H1 (cell line): Measurements from ENCODE around the gene FBXO11. TPM values are rescaled to one million over a fixed set of nuclear protein-coding genes. Genes with fewer than 3 reads are reported as not detected.

Experiments
- CTCF ChIA-PET: fragments of 300-600 bp; sonication (Branson Sonifier 250); formaldehyde crosslinking; loops from one replicate; lab custom pipeline; 2021; ENCODE audit not compliant: partially characterized antibody; lab: Charles Lee
- POLR2A ChIA-PET: fragments of 300-600 bp; sonication (Branson Sonifier 250); formaldehyde crosslinking; loops from one replicate; lab custom pipeline; 2021; ENCODE audit warnings: inconsistent platforms; ENCODE audit not compliant: partially characterized antibody; lab: Charles Lee
- DNase-seq, 2 experiments: peaks; one replicate each; pipeline versions ENCODE4 v3.0.0 to v3.0.0-alpha.2; 2010 to 2022; ENCODE audit warnings: low spot score in 2 of 2, low read depth in 1 of 2, mixed read lengths in 1 of 2
- FAIRE-seq: peaks from 2 replicates; lab custom pipeline; 2011; peaks lifted over from hg19 to GRCh38; lab: Jason Lieb, UNC
- H2AFZ ChIP-seq: 2 replicates; pipeline ENCODE4 v1.8.1; 2012; ENCODE audit warnings: low read length, inconsistent platforms
- H2AK5ac ChIP-seq: 2 replicates; pipeline ENCODE4 v1.6.1; 2013; ENCODE audit warnings: low read depth, low read length
- H2BK120ac ChIP-seq: replicated peaks from 2 replicates; pipeline ENCODE3; 2013; ENCODE audit warnings: low read depth, low read length, inconsistent platforms
- H2BK12ac ChIP-seq: 2 replicates; pipeline ENCODE4 v1.6.1; 2013; ENCODE audit warnings: low read depth, low read length
- H2BK15ac ChIP-seq: 2 replicates; pipeline ENCODE4 v1.6.1; 2013; ENCODE audit warnings: low read length
- H2BK20ac ChIP-seq: 2 replicates; pipeline ENCODE4 v1.6.1; 2013; ENCODE audit warnings: low read length
- H2BK5ac ChIP-seq: 2 replicates; pipeline ENCODE4 v1.6.1; 2013; ENCODE audit warnings: low read depth, low read length
- H3K14ac ChIP-seq: 2 replicates; pipeline ENCODE4 v1.6.1; 2013; ENCODE audit warnings: inconsistent platforms; ENCODE audit not compliant: insufficient read length
- H3K18ac ChIP-seq: 2 replicates; pipeline ENCODE4 v1.6.1; 2013; ENCODE audit warnings: low read length; ENCODE audit errors: extremely low read depth
- H3K23ac ChIP-seq: 2 replicates; pipeline ENCODE4 v1.6.1; 2013; ENCODE audit warnings: inconsistent platforms; ENCODE audit not compliant: insufficient read length
- H3K23me2 ChIP-seq: 2 replicates; pipeline ENCODE4 v1.6.1; 2013; ENCODE audit warnings: low read depth, low read length
- H3K27ac ChIP-seq: 2 replicates; pipeline ENCODE4 v1.6.1; 2011; ENCODE audit warnings: low read depth, low read length, inconsistent platforms
- H3K27me3 ChIP-seq, 4 experiments: replicated peaks in 1 of 4; 1 replicate in 1 of 4; 2 replicates in 3 of 4; pipeline versions ENCODE4 v1.6.1 to v1.8.1; 2011 to 2013; ENCODE audit warnings: low read length in 3 of 4, mild to moderate bottlenecking in 3 of 4, inconsistent platforms in 2 of 4, mixed read lengths in 2 of 4, moderate library complexity in 1 of 4; ENCODE audit not compliant: control insufficient read depth in 3 of 4, insufficient read depth in 3 of 4; ENCODE audit errors: extremely low read depth in 1 of 4
- H3K36me3 ChIP-seq, 4 experiments: 2 replicates each; pipeline versions ENCODE4 v1.6.1 to v1.8.1; 2011 to 2013; ENCODE audit warnings: mild to moderate bottlenecking in 4 of 4, low read length in 3 of 4, moderate library complexity in 2 of 4, control low read depth in 1 of 4, inconsistent platforms in 1 of 4; ENCODE audit not compliant: insufficient read depth in 4 of 4, control insufficient read depth in 2 of 4
- H3K4ac ChIP-seq: replicated peaks from 2 replicates; pipeline ENCODE3; 2013; ENCODE audit warnings: low read length, low read depth, mixed read lengths, inconsistent platforms; ENCODE audit not compliant: insufficient read length
- H3K4me1 ChIP-seq, 4 experiments: replicated peaks in 1 of 4; 1 replicate in 1 of 4; 2 replicates in 3 of 4; pipeline versions ENCODE4 v1.6.1 to v1.8.1; 2011 to 2013; ENCODE audit warnings: low read length in 3 of 4, inconsistent platforms in 2 of 4, mixed read lengths in 1 of 4; ENCODE audit not compliant: insufficient read depth in 4 of 4, control insufficient read depth in 3 of 4
- H3K4me2 ChIP-seq, 2 experiments: 2 replicates each; pipeline versions ENCODE4 v1.6.1 to v1.8.1; 2011 to 2013; ENCODE audit warnings: low read depth in 2 of 2, low read length in 2 of 2, control low read depth in 1 of 2, inconsistent platforms in 1 of 2, mild to moderate bottlenecking in 1 of 2; ENCODE audit not compliant: insufficient read depth in 1 of 2
- H3K4me3 ChIP-seq, 4 experiments: fragments of 200-600, 300-600 bp in 1 of 4; sonication (generic), shearing (Covaris generic), sonication (Bioruptor Twin) in 1 of 4; 2 replicates each; pipeline versions ENCODE4 v1.5.1 to v1.8.1; 2011 to 2016; ENCODE audit warnings: low read length in 4 of 4, low read depth in 3 of 4, control low read depth in 2 of 4, inconsistent platforms in 2 of 4, mild to moderate bottlenecking in 2 of 4, mixed read lengths in 1 of 4, moderate library complexity in 1 of 4; ENCODE audit not compliant: insufficient read depth in 2 of 4; ENCODE audit errors: extremely low read depth in 1 of 4
- H3K56ac ChIP-seq: replicated peaks from 2 replicates; pipeline ENCODE3; 2013; ENCODE audit warnings: low read depth, mild to moderate bottlenecking, mixed read lengths, low read length, inconsistent platforms; ENCODE audit not compliant: insufficient read length
- H3K79me1 ChIP-seq: 2 replicates; pipeline ENCODE4 v1.6.1; 2013; ENCODE audit warnings: low read depth, low read length, control low read depth
- H3K79me2 ChIP-seq, 2 experiments: 2 replicates each; pipeline versions ENCODE4 v1.6.1 to v1.8.1; 2012 to 2013; ENCODE audit warnings: low read length in 2 of 2, mild to moderate bottlenecking in 2 of 2, inconsistent platforms in 1 of 2; ENCODE audit not compliant: insufficient read depth in 2 of 2, control insufficient read depth in 1 of 2
- H3K9ac ChIP-seq, 4 experiments: replicated peaks in 1 of 4; 1 replicate in 1 of 4; 2 replicates in 3 of 4; pipeline versions ENCODE4 v1.6.1 to v1.8.1; 2011 to 2013; ENCODE audit warnings: low read depth in 3 of 4, low read length in 3 of 4, control low read depth in 2 of 4, mild to moderate bottlenecking in 2 of 4, moderate library complexity in 2 of 4, inconsistent platforms in 1 of 4; ENCODE audit errors: extremely low read depth in 1 of 4
- H3K9me3 ChIP-seq, 2 experiments: 2 replicates each; pipeline versions ENCODE4 v1.6.1 to v1.8.1; 2012 to 2013; ENCODE audit warnings: mild to moderate bottlenecking in 2 of 2, moderate library complexity in 2 of 2, control low read depth in 1 of 2, inconsistent platforms in 1 of 2, low read depth in 1 of 2, low read length in 1 of 2, mixed read lengths in 1 of 2; ENCODE audit not compliant: insufficient read depth in 2 of 2
- H4K20me1 ChIP-seq, 2 experiments: replicated peaks in 1 of 2; 2 replicates each; pipeline versions ENCODE3 to v1.8.1; 2011 to 2013; ENCODE audit warnings: inconsistent platforms in 2 of 2, low read length in 2 of 2, mild to moderate bottlenecking in 1 of 2; ENCODE audit not compliant: insufficient read depth in 2 of 2, control insufficient read depth in 1 of 2
- H4K5ac ChIP-seq: 2 replicates; pipeline ENCODE4 v1.6.1; 2013; ENCODE audit warnings: low read length, low read depth, mixed read lengths, inconsistent platforms; ENCODE audit not compliant: insufficient read length
- H4K8ac ChIP-seq: 2 replicates; pipeline ENCODE4 v1.8.0; 2013; ENCODE audit warnings: mild to moderate bottlenecking, moderate library complexity, low read length, inconsistent platforms; ENCODE audit not compliant: insufficient read depth; ENCODE audit errors: extremely low read depth
- H4K91ac ChIP-seq: replicated peaks from 2 replicates; pipeline ENCODE3; 2013; ENCODE audit warnings: low read length, mixed read lengths, inconsistent platforms; ENCODE audit not compliant: insufficient read length
- ATF3 ChIP-seq: IDR thresholded peaks from 2 replicates; pipeline ENCODE4 v1.6.1; 2011; ENCODE audit warnings: low read depth, mild to moderate bottlenecking, low read length; ENCODE audit not compliant: insufficient read depth
- KDM4A ChIP-seq: IDR thresholded peaks from one replicate; pipeline ENCODE4 v1.7.1; 2012; ENCODE audit warnings: low read depth, mild to moderate bottlenecking, moderate library complexity, low read length, inconsistent platforms; ENCODE audit not compliant: severe bottlenecking
- WGBS, 2 experiments: shearing (Covaris generic) in 1 of 2; methylation state at CpG; one replicate each; pipeline versions ENCODE4 v1.1.6 to v1.1.7; 2013 to 2015; ENCODE audit warnings: low lambda C conversion rate in 2 of 2, mixed read lengths in 2 of 2, inconsistent platforms in 1 of 2, low coverage in 1 of 2, missing lambda C conversion rate in 1 of 2; ENCODE audit not compliant: insufficient replicate concordance in 2 of 2, insufficient coverage in 1 of 2, insufficient read length in 1 of 2; ENCODE audit errors: extremely low coverage in 1 of 2, missing lambda C conversion rate in 1 of 2; 5-methylcytosine and 5-hydroxymethylcytosine counted together
- polyA plus RNA-seq, 7 experiments: library from polyadenylated mRNA; depleted of rRNA in 3 of 7; stranded (reverse) in 5 of 7; unstranded in 2 of 7; fragments of >200 nt in 5 of 7; fragments of 200-250 nt in 2 of 7; gene quantifications; 1 replicate in 5 of 7; 2 replicates in 1 of 7; 4 replicates in 1 of 7; pipeline versions ENCODE4 v1.2.1 to v1.2.3, GENCODE V29; 2011 to 2013; ENCODE audit warnings: missing spikeins in 2 of 7, mixed read lengths in 2 of 7
- total RNA-seq: library from RNA; stranded (reverse); fragmentation: NEBNext Ultra II Directional; extraction: Animal tissue kit (Norgen Biotek cat#: 25700); gene quantifications from 2 replicates; pipeline ENCODE4 v1.2.1, GENCODE V29; 2021

The FBXO11 gene
- total and polyA plus RNA-seq, 2 of the 8 experiments (the other 6 are each of a cell fraction or from before 2014, with no cell fraction given), result 21.7 to 57.3 TPM

GRCh38 chr2:47890711-47891368, 15.5 kb downstream of the FBXO11 start:
- Histone ChIP-seq H3K36me3 (no peaks in the 10 kb centered on the region), H3K23me2 (no peaks in the 10 kb centered on the region), H3K4me1 (peaks cover 0 to 7% (median under 1%) of the 10 kb centered on the region in 4 experiments; a peak in 2 of 7 replicates), H3K4me2 (no peak overlapping the region), H3K56ac (no peak overlapping the region), H3K9me3 (no peaks in the 10 kb centered on the region), H4K20me1 (peaks cover 7 to 11% of the 10 kb centered on the region in 2 experiments), H4K8ac (no peak overlapping the region), H3K18ac (no peak overlapping the region), H3K9ac (no peak overlapping the region), H3K79me2 (peaks cover 3 to 99% of the 10 kb centered on the region in 2 experiments; a peak in 3 of 4 replicates), H3K14ac (no peak overlapping the region), H2AFZ (no peak overlapping the region), H3K79me1 (peaks cover 3% of the 10 kb centered on the region; the same call in 1 of the 2 replicates), H3K4me3 (no peak overlapping the region), H3K23ac (no peak overlapping the region), H4K91ac (no peak overlapping the region), H2BK120ac (no peak overlapping the region), H2BK12ac (no peak overlapping the region), H3K27ac (no peak overlapping the region), H2BK20ac (no peak overlapping the region), H2BK5ac (no peak overlapping the region), H2AK5ac (no peak overlapping the region), H3K27me3 (no peaks in the 10 kb centered on the region), H3K4ac (no peak overlapping the region), H2BK15ac (no peak overlapping the region), H4K5ac (no peak overlapping the region)
- DNase-seq, result no peak
- TF ChIP-seq ATF3, result no peak
- TF ChIP-seq KDM4A, result no peak
- POLR2A ChIA-PET, result interaction anchor here (0.6 kb wide), 1 partner anchor 14 kb away, joined by 3 read pairs; no protein-coding TSS in a partner anchor
- no peak for FAIRE-seq
- CTCF ChIA-PET, result no interaction called here
- WGBS, 2 experiments, result 89% methylated on average over 10 of the region's 10 CpGs; no CpG with 5 or more reads in 1 of the 2 experiments
